HK-2 (cell line): ENCODE results near the gene ERVV-1.
"Not testable (repeated sequence)": the region's sequence is repeated elsewhere in the genome, so short reads cannot be mapped to it uniquely, and the experiment has no call there.

Experiments
- DNase-seq: peaks from one replicate; pipeline ENCODE4 v3.0.0-alpha.2; 2018; ENCODE audit not compliant: unreplicated experiment

Gene ERVV-1

GRCh38 chr19:53019684-53020083, 6.0 kb downstream of the ERVV-1 start:
- no peak for DNase-seq

DNA sequence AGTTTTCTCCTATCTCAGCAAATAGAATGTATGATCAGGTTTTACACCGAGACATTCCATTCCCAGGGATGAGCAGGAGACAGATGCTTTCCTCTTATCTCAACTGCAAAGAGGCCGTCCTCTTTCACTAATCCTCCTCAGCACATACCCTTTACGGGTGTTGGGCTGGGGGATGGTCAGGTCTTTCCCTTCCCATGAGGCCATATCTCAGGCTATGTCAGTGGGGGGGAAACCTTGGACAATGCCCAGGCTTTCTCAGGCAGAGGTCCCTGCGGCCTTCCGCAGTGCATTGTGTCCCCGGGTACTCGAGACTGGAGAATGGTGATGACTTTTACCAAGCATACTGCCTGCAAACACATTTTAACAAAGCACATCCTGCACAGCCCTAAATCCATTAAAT, 14.6 kb downstream of the ERVV-1 start:
- not testable (repeated sequence) for DNase-seq

DNA sequence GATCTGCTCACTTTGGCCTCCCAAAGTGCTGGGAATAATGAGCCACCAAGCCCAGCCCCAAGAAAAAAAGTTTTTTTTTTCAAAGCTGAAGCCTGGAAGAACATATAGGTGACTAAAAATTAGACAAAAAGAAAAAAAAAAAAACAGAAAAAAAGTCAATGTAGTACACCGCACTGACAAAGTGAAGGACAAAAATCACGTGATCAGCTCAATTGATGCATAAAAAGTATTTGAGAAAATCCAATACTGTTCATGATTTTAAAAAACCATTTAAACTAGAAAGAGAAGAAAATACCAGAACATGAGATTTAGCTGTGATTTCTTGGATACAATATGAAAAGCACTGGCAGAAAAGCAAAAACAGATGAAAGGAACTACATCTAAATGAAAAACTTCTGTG, 20.3 kb downstream of the ERVV-1 start:
- no peak for DNase-seq

- no peak for DNase-seq
These were observed 21.4 kb downstream of the ERVV-1 start for GRCh38 chr19:53034948-53035675.

- peak; percentile 77 for DNase-seq
These were observed 23.7 kb downstream of the ERVV-1 start for GRCh38 chr19:53037101-53038097.

GRCh38 chr19:53041366-53041765, 27.6 kb downstream of the ERVV-1 start:
- DNase-seq = no peak

- no peak for DNase-seq
These were observed 31.8 kb downstream of the ERVV-1 start for GRCh38 chr19:53045536-53045935.

- no peak for DNase-seq
These were observed 33.7 kb downstream of the ERVV-1 start for GRCh38 chr19:53047379-53047778.

DNA sequence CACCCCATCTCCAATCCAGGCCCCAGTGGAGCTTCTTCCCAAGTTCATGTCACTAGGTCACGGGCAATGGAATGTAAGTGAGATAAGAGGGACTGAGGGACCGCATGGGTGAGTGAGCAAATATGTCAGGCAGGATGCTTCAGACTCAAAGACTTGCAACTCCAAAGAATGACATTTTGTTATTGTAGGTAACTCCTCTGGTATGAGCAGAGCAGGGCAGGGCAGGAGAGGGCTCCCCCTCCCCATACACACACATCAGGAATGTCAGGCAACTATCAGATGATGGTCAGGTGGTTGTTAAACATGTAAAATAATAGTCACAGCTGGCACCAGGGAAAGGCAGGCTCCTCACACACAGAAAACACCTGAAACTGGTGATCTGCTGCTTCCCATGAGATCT, 41.4 kb downstream of the ERVV-1 start:
- DNase-seq = peak; percentile 21

GRCh38 chr19:53057904-53058580, 44.3 kb downstream of the ERVV-1 start:
- DNase-seq = peak; percentile 56
